Stomach smooth muscle (tissue), 2 donors: ENCODE results near the gene APOA4.

Experiments
- H3K27ac ChIP-seq: one replicate; pipeline ENCODE4 v1.7.0; 2013; ENCODE audit warnings: mild to moderate bottlenecking, low read length, inconsistent platforms
- H3K27me3 ChIP-seq, 2 donors: one replicate each; pipeline ENCODE4 v1.7.0; 2013; ENCODE audit warnings: low read length in 2 of 2; ENCODE audit not compliant: insufficient read depth in 2 of 2, control insufficient read depth in 1 of 2
- H3K36me3 ChIP-seq, 2 donors: one replicate each; pipeline ENCODE4 v1.7.0; 2013; ENCODE audit warnings: low read length in 2 of 2; ENCODE audit not compliant: control insufficient read depth in 2 of 2, insufficient read depth in 2 of 2
- H3K4me1 ChIP-seq: one replicate; pipeline ENCODE4 v1.7.0; 2013; ENCODE audit warnings: low read length; ENCODE audit not compliant: control insufficient read depth, insufficient read depth
- H3K4me3 ChIP-seq, 2 donors: one replicate each; pipeline ENCODE4 v1.7.0; 2013; ENCODE audit warnings: low read length in 2 of 2
- H3K9ac ChIP-seq, 2 donors: one replicate each; pipeline ENCODE4 v1.7.0; 2013; ENCODE audit warnings: low read length in 2 of 2, mild to moderate bottlenecking in 1 of 2
- H3K9me3 ChIP-seq, 2 donors: one replicate each; pipeline ENCODE4 v1.7.0; 2013; ENCODE audit warnings: low read length in 2 of 2; ENCODE audit not compliant: control insufficient read depth in 2 of 2
- donor health status: healthy.
- donor health status: Pancreatic carcinoma.

APOA4 gene

DNA sequence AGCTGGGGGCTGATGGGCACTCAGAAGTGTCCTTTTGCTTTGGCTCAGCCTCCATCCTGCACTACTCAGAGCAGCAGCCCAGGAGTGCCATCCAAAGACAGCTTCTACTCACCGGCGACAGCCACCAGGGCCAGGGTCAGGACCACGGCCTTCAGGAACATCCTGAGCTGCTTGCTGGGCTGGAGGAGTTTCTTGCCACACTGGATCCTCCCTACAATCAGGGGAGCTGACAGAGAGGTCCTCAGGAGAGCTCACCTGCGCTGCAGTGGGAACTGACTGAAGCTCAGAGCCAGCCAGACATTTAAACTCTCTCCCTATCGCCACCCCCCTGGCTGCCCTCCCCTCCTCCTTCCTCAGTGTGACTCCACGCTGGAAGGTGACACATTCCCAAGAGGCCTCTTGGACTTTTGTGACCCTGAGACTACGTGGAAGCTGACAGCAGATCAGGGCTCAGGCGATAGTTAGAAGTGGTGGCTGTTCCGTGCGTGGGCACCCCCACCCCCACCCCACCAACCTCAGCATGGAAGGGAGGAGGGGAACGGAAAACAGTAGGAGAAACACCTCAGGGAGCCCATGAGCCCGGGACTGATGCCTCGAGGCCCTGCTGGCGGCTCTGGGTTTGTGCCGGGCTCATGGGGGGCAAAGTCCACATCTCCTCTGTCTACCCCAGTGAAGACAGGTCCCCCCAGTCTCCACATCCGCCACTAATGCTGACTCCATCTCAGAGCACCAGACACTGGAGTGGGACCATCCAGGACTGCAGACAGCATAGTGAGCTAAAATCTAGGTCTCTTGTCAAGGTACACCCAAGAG lies at the start of gene APOA4:
TSS of gene APOA4 (minus strand) at position 274 of the 813 bp plus-strand sequence. CDS start at position 161, 113 bp downstream.
- Histone ChIP-seq H3K27ac (no peak within 1 kb of the TSS), H3K9ac (no peak within 1 kb of the TSS), H3K36me3 (no peaks in the 10 kb centered on the region), H3K4me1 (no peaks in the 10 kb centered on the region), H3K4me3 (no peak within 1 kb of the TSS), H3K9me3 (no peaks in the 10 kb centered on the region), H3K27me3 (no peaks in the 10 kb centered on the region)

DNA sequence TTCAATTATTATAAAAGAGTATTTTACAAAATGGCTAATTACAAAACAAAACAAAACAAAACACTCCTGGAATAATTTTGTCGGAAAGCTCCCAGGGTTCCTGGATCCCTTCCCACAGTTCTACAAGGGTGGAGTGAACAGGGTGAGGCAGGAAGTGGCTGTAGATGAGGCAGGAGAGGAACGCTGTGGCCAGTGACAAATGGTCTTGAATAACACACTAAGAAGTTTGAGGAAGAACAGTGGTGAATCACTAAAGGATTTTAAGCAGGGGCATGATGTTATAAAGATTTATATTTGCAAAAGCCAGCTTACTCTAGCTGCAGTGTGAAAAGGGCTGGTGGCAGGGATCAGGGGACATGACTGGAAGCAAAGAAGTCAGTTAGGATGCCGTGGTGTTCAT lies 48.1 kb upstream of the APOA4 start:
- no peak overlapping the region for H3K4me3 ChIP-seq
- H3K36me3 ChIP-seq = peaks cover 64 to 73% of the 10 kb centered on the region in 2 donors
- no peaks in the 10 kb centered on the region for H3K27me3 ChIP-seq
- H3K9me3 ChIP-seq = no peaks in the 10 kb centered on the region
- no peak overlapping the region for H3K27ac ChIP-seq
- H3K4me1 ChIP-seq = peaks cover 6% of the 10 kb centered on the region
- H3K9ac ChIP-seq = no peak overlapping the region

DNA sequence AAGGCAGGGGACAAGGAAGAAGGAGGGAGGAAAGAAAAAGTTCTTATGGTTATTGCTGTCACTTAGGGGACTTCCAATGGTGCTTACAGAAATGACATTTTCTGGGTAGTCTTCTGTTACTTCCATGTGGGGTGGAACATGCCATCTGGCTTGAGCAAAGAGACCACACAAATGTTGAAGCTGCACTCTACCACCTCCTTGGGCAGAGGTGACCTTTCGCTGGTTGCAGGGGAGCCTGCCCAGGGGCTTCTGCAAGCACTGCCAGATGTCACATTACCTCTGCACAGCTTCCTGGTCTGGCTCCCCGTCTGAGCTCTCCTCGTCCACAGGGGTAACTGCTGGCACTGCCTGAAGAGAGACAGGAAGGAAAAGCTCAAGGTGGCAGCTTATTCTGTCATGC lies 47.0 kb upstream of the APOA4 start:
- Histone ChIP-seq H3K27me3 (no peaks in the 10 kb centered on the region), H3K27ac (no peak overlapping the region), H3K9ac (no peak overlapping the region), H3K4me1 (peaks cover 6% of the 10 kb centered on the region), H3K9me3 (no peaks in the 10 kb centered on the region), H3K36me3 (peaks cover 59 to 61% of the 10 kb centered on the region in 2 donors), H3K4me3 (no peak overlapping the region)

DNA sequence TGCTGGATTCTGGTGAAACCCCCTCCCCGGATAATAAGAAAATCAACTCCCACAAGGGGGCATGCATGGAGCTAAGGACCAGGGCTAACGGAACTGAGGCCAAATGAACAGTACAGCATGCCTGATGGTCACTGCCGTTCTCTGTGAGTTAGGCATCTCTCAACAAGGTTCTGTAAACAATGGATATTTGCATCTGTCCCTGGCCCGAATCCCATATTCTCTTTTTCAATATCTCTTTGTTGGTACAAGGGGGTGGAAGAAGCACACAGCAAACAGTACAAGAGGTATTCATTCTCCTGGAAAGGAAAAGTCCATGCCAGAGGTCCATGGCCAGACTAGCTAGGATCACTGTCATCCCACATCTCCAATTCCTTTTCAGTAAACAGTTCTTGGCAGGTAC lies 46.5 kb upstream of the APOA4 start:
- H3K4me3 ChIP-seq = no peak overlapping the region
- H3K4me1 ChIP-seq = peaks cover 6% of the 10 kb centered on the region
- peaks cover 58 to 62% of the 10 kb centered on the region in 2 donors for H3K36me3 ChIP-seq
- H3K27ac ChIP-seq = no peak overlapping the region
- no peaks in the 10 kb centered on the region for H3K27me3 ChIP-seq
- no peak overlapping the region for H3K9ac ChIP-seq
- H3K9me3 ChIP-seq = no peaks in the 10 kb centered on the region

DNA sequence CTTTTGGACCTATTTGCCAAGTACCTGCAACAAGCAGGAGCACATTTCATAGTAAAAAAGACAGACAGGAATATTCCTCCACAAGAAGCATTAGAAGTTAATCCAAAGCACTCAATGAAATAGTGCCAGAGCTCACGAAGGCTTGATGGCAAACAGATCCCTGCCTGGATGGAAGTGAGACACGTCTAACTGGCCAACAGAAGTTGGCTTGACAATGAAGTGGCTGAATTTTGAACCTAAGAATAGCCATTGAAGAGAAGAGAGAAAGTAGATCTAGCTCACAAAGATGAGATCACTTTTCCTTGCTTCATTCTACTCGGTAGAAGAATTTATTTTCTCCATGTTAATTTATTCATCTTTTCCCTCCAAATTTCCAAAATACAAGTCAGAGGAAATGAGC lies 45.0 kb upstream of the APOA4 start:
- no peak overlapping the region for H3K4me3 ChIP-seq
- H3K27me3 ChIP-seq = no peaks in the 10 kb centered on the region
- H3K9me3 ChIP-seq = no peaks in the 10 kb centered on the region
- H3K36me3 ChIP-seq = peaks cover 57 to 62% of the 10 kb centered on the region in 2 donors
- H3K4me1 ChIP-seq = peaks cover 6% of the 10 kb centered on the region
- H3K9ac ChIP-seq = no peak overlapping the region
- no peak overlapping the region for H3K27ac ChIP-seq

DNA sequence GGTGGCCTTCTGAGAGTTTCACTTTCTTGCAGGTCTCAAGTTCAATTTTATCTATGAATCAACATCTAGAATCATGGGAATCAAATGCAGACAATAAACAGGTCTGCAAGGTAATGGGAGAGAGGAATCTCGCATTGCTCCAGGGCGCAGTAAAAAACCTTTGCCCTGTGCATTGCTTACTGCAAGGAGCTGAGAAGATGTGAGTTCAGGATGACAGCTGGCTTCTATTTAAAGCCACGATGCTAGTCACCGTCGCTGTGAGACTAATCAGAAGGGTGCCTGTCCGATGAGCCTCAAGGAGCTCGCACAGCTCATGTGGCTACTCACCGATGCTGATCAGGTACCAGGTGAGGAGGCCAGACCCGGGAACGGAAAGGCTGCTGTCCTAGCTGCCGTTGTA lies 44.5 kb upstream of the APOA4 start:
- peaks cover 53 to 61% of the 10 kb centered on the region in 2 donors for H3K36me3 ChIP-seq
- H3K4me1 ChIP-seq = peaks cover 6% of the 10 kb centered on the region
- no peak overlapping the region for H3K27ac ChIP-seq
- H3K27me3 ChIP-seq = no peaks in the 10 kb centered on the region
- H3K9ac ChIP-seq = no peak overlapping the region
- no peaks in the 10 kb centered on the region for H3K9me3 ChIP-seq
- no peak overlapping the region for H3K4me3 ChIP-seq

DNA sequence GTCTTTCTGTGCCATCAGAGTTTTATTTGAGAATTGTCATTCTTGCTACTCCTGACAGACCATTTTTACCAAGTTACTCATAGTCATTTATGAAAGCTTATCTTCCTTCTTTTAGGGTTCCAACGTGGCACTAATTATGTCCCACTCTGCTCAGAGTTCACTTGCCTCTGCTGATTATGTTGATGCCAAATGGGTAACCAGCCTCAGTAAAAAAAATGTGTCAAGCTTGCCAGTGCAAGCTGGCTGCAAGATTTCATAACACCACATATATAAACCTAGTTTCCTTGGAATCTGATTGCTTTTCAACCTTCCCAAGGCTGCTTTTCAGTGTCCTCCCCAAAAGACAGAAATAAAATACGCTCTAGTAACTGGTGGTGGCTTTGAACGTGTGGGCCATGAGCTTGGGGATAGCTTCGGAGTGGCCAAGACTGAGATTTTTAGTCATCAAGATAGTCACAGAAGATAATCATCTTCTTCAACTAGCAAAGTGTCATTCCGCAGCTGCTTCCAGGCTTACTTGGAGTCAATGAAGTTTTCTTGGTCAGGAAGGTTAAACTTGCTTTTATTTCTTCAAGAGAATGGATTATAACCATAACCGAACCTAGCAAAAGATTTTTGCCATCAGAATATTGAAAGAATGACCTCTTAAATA lies 43.8 kb upstream of the APOA4 start:
- peaks cover 50 to 65% of the 10 kb centered on the region in 2 donors for H3K36me3 ChIP-seq
- no peak overlapping the region for H3K27ac ChIP-seq
- no peaks in the 10 kb centered on the region for H3K9me3 ChIP-seq
- H3K4me3 ChIP-seq = no peak overlapping the region
- H3K4me1 ChIP-seq = peaks cover 6% of the 10 kb centered on the region
- H3K27me3 ChIP-seq = no peaks in the 10 kb centered on the region
- H3K9ac ChIP-seq = no peak overlapping the region

DNA sequence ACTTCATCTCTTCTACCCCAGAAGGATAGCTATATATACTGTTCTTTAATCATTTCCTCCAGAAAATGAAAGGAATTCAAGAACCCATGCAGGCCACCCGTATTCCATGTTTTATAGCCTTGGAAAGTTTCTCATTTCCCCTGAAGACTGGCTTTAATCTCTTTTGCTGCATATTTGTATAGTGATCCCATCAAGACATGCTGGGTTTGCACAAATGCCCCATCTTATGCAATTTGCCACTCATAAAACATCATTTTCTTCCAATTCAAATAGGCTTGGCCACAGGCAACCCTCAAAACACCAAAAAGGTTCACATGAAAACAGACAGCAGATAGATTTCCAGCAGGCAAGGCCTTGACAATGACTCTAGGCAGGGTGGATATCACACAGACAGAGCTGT lies 42.6 kb upstream of the APOA4 start:
- Histone ChIP-seq H3K4me3 (no peak overlapping the region), H3K9me3 (no peaks in the 10 kb centered on the region), H3K9ac (no peak overlapping the region), H3K27ac (no peak overlapping the region), H3K4me1 (peaks cover 6% of the 10 kb centered on the region), H3K36me3 (peaks cover 47 to 65% of the 10 kb centered on the region in 2 donors), H3K27me3 (no peaks in the 10 kb centered on the region)

DNA sequence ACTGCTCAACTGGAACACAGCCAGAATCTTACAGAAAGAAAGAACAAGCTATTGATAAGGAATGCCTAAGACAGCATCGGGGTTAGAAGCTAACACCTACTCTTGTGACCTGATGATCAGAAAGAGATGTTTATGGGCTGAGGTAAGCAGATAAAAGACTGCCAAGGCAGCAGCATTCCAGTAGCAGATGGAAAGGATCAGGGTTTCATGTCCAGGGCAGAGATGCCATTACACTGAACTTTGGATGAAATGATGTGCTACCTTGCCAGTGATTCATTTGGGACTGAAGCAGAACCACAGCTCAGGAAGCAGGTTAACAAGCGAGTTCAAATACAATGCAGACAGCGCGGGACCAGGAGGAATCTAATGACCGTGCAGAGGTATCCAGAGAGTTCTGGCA lies 41.4 kb upstream of the APOA4 start:
- H3K4me1 ChIP-seq = peaks cover 6% of the 10 kb centered on the region
- no peaks in the 10 kb centered on the region for H3K27me3 ChIP-seq
- H3K36me3 ChIP-seq = peaks cover 41 to 66% of the 10 kb centered on the region in 2 donors
- no peak overlapping the region for H3K9ac ChIP-seq
- H3K27ac ChIP-seq = no peak overlapping the region
- no peak overlapping the region for H3K4me3 ChIP-seq
- no peaks in the 10 kb centered on the region for H3K9me3 ChIP-seq

DNA sequence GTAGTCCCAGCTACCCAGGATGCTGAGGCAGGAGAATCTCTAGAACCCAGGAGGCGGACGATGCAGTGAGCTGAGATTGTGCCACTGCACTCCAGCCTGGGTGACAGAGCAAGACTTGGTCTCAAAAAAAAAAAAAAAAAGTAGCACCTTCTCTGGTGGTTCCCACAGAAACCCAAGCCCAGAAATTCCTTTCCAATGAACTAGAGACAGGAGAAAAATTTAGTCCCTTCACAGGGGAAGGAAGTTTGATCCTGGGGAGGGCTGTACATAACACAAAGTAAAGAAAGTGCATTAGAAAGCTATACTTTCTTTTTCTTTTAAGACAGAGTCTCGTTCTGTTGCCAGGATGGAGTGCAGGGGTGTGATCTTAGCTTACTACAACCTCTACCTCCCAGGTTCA lies 39.8 kb upstream of the APOA4 start:
- Histone ChIP-seq H3K4me3 (no peak overlapping the region), H3K27ac (no peak overlapping the region), H3K9me3 (no peaks in the 10 kb centered on the region), H3K36me3 (peaks cover 46 to 75% of the 10 kb centered on the region in 2 donors), H3K27me3 (no peaks in the 10 kb centered on the region), H3K9ac (no peak overlapping the region), H3K4me1 (peaks cover 5% of the 10 kb centered on the region)

DNA sequence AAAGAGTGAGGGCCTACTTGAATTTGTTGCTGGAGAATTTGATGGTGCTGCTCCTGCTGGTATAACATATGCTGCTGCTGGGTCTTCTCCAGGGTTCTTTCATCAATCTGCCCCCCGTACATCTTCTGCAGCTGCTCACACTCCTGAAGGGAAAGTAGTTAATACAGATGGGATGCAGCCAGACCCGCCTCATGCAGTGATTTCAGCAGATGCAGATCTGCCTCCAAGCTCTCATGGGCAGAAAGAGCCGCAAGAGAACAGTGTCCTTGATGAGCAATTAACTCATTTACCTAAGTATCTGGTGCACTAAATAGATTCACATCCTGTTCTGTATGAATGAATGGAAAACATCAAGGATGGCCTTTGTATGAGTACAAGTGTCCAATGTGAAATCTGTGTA lies 39.1 kb upstream of the APOA4 start:
- Histone ChIP-seq H3K9me3 (no peaks in the 10 kb centered on the region), H3K27ac (no peak overlapping the region), H3K27me3 (no peaks in the 10 kb centered on the region), H3K4me1 (no peaks in the 10 kb centered on the region), H3K36me3 (peaks cover 45 to 74% of the 10 kb centered on the region in 2 donors), H3K9ac (no peak overlapping the region), H3K4me3 (no peak overlapping the region)
